ENCODE data around the gene BBS10. TPM values are rescaled to one million over a fixed set of nuclear protein-coding genes. Genes with fewer than 3 reads are reported as not detected.

The BBS10 gene
- total and polyA plus RNA-seq, 2 of the 13 experiments (the other 11 are each of a cell fraction or from before 2014, with no cell fraction given) = 4.9 to 7.4 TPM

DNA sequence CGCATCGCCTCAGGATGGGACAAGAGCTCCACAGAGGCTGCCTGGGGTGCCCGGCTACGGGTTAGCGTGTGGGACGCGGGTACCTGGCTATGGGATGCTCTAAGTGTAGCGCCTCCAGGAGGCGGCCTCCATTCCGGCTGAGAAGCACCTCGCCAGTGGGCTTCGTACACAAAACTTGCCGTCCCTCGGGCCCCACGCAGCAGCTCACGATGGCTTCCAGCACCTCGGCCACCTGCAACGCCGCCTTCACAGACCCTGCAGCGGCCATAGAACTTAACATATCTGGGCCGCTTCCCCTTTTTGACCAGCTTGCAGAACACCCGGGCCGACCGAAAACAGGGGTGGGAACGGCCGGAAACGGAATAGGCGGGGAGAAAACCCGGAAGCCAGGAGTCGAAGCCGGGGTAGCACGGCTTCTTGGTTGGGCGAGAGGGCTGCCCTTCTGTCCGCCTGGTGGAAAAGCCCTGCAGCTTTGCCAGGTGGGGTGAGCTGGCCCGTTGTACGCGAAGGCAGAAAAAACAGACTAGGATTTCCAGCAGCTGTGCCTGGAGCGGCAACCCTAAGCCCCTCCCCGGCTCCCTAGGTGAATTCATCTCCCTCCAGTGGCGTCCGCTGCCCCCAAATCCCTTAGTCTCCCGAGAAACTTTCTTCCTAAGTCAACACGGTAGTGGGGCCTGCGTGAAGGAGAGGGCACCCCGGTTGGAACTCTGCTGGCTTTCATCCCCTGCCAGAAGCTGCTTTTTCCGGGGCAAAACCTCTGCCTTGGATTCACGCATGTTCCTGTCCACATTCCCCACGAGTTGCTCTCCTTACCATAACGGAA lies at the start of gene BBS10 (continued):
- no peak for TF ChIP-seq CERS6 (CRISPR knock-in tag; IDR thresholded peaks at IDR 0.05)
- TF ChIP-seq MBNL3 (CRISPR knock-in tag; conservative IDR thresholded peaks at IDR 0.05) = no peak
- no peak for TF ChIP-seq CENPBD1 (CRISPR knock-in tag; IDR thresholded peaks at IDR 0.05; ENCODE audit: borderline replicate concordance, low read depth)
- TF ChIP-seq HDAC6 (IDR thresholded peaks at IDR 0.05; ENCODE audit: low read depth, low read length) = no peak
- TF ChIP-seq, protein P1, sequence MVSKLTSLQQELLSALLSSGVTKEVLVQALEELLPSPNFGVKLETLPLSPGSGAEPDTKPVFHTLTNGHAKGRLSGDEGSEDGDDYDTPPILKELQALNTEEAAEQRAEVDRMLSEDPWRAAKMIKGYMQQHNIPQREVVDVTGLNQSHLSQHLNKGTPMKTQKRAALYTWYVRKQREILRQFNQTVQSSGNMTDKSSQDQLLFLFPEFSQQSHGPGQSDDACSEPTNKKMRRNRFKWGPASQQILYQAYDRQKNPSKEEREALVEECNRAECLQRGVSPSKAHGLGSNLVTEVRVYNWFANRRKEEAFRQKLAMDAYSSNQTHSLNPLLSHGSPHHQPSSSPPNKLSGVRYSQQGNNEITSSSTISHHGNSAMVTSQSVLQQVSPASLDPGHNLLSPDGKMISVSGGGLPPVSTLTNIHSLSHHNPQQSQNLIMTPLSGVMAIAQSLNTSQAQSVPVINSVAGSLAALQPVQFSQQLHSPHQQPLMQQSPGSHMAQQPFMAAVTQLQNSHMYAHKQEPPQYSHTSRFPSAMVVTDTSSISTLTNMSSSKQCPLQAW (CRISPR knock-in tag; IDR thresholded peaks at IDR 0.05) = peak; percentile 14; the same call in 1 of the 2 replicates
- no peak for TF ChIP-seq ARNTL (CRISPR knock-in tag; IDR thresholded peaks at IDR 0.05)
- TF ChIP-seq MXI1 (IDR thresholded peaks at IDR 0.05; ENCODE audit: borderline replicate concordance, low read depth, low read length) = peak; percentile 58; the same call in 1 of the 3 replicates
- TF ChIP-seq, protein P2, sequence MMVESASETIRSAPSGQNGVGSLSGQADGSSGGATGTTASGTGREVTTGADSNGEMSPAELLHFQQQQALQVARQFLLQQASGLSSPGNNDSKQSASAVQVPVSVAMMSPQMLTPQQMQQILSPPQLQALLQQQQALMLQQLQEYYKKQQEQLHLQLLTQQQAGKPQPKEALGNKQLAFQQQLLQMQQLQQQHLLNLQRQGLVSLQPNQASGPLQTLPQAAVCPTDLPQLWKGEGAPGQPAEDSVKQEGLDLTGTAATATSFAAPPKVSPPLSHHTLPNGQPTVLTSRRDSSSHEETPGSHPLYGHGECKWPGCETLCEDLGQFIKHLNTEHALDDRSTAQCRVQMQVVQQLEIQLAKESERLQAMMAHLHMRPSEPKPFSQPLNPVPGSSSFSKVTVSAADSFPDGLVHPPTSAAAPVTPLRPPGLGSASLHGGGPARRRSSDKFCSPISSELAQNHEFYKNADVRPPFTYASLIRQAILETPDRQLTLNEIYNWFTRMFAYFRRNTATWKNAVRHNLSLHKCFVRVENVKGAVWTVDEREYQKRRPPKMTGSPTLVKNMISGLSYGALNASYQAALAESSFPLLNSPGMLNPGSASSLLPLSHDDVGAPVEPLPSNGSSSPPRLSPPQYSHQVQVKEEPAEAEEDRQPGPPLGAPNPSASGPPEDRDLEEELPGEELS (CRISPR knock-in tag; IDR thresholded peaks at IDR 0.05) = peak; percentile 17; the same call in 1 of the 2 replicates
- no peak for TF ChIP-seq HNRNPK (IDR thresholded peaks at IDR 0.05; ENCODE audit: low read depth, low read length, poor library complexity, severe bottlenecking)
- TF ChIP-seq HES4 (CRISPR knock-in tag; IDR thresholded peaks at IDR 0.05; ENCODE audit: borderline replicate concordance) = no peak; the same call in 1 of the 2 replicates
- TF ChIP-seq AFF4 (CRISPR knock-in tag; IDR thresholded peaks at IDR 0.05) = no peak; the same call in 1 of the 2 replicates
- no peak for TF ChIP-seq NFKBIZ (CRISPR knock-in tag; IDR thresholded peaks at IDR 0.05)
- TF ChIP-seq, protein P3, sequence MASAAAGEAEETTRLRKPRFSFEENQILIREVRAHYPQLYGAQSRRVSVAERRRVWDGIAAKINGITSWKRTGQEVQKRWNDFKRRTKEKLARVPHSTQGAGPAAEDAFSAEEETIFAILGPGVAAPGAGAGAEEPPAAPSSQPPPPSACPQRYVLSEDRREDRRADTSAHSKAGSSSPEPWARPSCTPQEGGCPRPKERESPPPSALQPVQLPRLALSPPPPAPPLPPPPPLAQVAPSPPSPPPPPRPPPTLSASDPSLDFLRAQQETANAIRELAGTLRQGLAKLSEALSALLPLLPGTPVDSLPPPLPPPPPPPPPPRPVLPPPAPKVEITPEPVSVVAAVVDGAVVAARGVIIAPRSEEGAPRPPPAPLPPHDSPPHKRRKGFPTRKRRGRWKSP (CRISPR knock-in tag; IDR thresholded peaks at IDR 0.05) = peak; percentile 53; the same call in 1 of the 2 replicates
- TF ChIP-seq MBD4 (IDR thresholded peaks at IDR 0.05; ENCODE audit: borderline replicate concordance, low read length) = no peak

Data from HepG2 (cell line).